Activated CD8-positive, alpha-beta T cell treated with anti-CD3 and anti-CD28 coated beads for 36 hours (primary cell): Measurements from ENCODE around the gene PTGR2. TPM values are rescaled to one million over a fixed set of nuclear protein-coding genes. Genes with fewer than 3 reads are reported as not detected.
"Not testable (repeated sequence)": the region's sequence is repeated elsewhere in the genome, so short reads cannot be mapped to it uniquely, and the experiment has no call there.

ENCODE experiments used
- ATAC-seq: fragments of 200-7000 bp; cut with Tn5 transposase; one replicate; pipeline ENCODE4 v1.10.0; 2021; ENCODE audit warnings: mild to moderate bottlenecking, moderate library complexity
- CTCF ChIA-PET: fragments of 350-600 bp; sonication (Branson Sonifier 250); formaldehyde crosslinking; loops from one replicate; lab custom pipeline; 2021; ENCODE audit warnings: antibody characterized with exemption; lab: Charles Lee
- POLR2A ChIA-PET: fragments of 350-600 bp; sonication (Branson Sonifier 250); formaldehyde crosslinking; loops from one replicate; lab custom pipeline; 2021; ENCODE audit warnings: antibody characterized with exemption; lab: Charles Lee
- DNase-seq: peaks from one replicate; pipeline ENCODE4 v3.0.0-alpha.2; 2020
- H3K27ac Mint-ChIP-seq: one replicate; pipeline ENCODE4 v1.8.0; 2021; ENCODE audit warnings: mild to moderate bottlenecking, mixed read lengths
- H3K27me3 Mint-ChIP-seq: one replicate; pipeline ENCODE4 v1.8.0; 2021; ENCODE audit warnings: mixed read lengths
- H3K36me3 Mint-ChIP-seq: one replicate; pipeline ENCODE4 v1.8.0; 2021; ENCODE audit warnings: low read depth, mixed read lengths
- H3K4me1 Mint-ChIP-seq: one replicate; pipeline ENCODE4 v1.8.0; 2021; ENCODE audit warnings: low read depth, mixed read lengths
- H3K4me3 Mint-ChIP-seq: one replicate; pipeline ENCODE4 v1.8.0; 2021; ENCODE audit warnings: mild to moderate bottlenecking, moderate library complexity, mixed read lengths
- H3K9me3 Mint-ChIP-seq: one replicate; pipeline ENCODE4 v1.8.0; 2021; ENCODE audit warnings: mixed read lengths
- intact Hi-C: fragments of 100-400 bp; cut with micrococcal nuclease; formaldehyde crosslinking; loops from one replicate; pipeline ENCODE4 v1.10.0; 2022
- total RNA-seq, 2 experiments: library from RNA; stranded (reverse); gene quantifications; one replicate each; pipeline ENCODE4 v1.2.3, GENCODE V29; 2021
- TF ChIP-seq, protein P1 (sequence below): fragments of 200-600 bp; IDR thresholded peaks from one replicate; pipeline ENCODE4 v1.8.0; 2022; ENCODE audit warnings: antibody characterized with exemption, mild to moderate bottlenecking

The PTGR2 gene
- total RNA-seq, 2 experiments from 2014 or later, result 10.6 to 11.0 TPM

- H3K27me3 Mint-ChIP-seq, result no peaks in the 10 kb centered on the region
- peak overlapping the region; percentile 89 for H3K27ac Mint-ChIP-seq
- TF ChIP-seq, protein P1, sequence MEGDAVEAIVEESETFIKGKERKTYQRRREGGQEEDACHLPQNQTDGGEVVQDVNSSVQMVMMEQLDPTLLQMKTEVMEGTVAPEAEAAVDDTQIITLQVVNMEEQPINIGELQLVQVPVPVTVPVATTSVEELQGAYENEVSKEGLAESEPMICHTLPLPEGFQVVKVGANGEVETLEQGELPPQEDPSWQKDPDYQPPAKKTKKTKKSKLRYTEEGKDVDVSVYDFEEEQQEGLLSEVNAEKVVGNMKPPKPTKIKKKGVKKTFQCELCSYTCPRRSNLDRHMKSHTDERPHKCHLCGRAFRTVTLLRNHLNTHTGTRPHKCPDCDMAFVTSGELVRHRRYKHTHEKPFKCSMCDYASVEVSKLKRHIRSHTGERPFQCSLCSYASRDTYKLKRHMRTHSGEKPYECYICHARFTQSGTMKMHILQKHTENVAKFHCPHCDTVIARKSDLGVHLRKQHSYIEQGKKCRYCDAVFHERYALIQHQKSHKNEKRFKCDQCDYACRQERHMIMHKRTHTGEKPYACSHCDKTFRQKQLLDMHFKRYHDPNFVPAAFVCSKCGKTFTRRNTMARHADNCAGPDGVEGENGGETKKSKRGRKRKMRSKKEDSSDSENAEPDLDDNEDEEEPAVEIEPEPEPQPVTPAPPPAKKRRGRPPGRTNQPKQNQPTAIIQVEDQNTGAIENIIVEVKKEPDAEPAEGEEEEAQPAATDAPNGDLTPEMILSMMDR, result no peak
- peak overlapping the region; percentile 34 for H3K4me3 Mint-ChIP-seq
- no peaks in the 10 kb centered on the region for H3K9me3 Mint-ChIP-seq
- H3K4me1 Mint-ChIP-seq, result peaks cover 17% of the 10 kb centered on the region
- ChIA-PET POLR2A (interaction anchor here (0.9 to 1.3 kb wide), 5 partner anchors 42 to 99 kb away, joined by 3 to 4 read pairs (median 3); no protein-coding TSS in a partner anchor), CTCF (interaction anchor here (0.8 to 11.3 kb wide), 5 partner anchors 54 to 102 kb away, joined by 3 to 140 read pairs (median 3); no protein-coding TSS in a partner anchor)
- peak; percentile 82 for DNase-seq
- intact Hi-C loops, result loop anchor here (5.0 kb wide), 1 partner anchor 87 kb away; no protein-coding TSS in a partner anchor
- no peaks in the 10 kb centered on the region for H3K36me3 Mint-ChIP-seq
- peak; percentile 78 for ATAC-seq
Observed at GRCh38 chr14:73829526-73830431, 21.9 kb upstream of the PTGR2 start.

GRCh38 chr14:73833034-73833433 is 18.6 kb upstream of the PTGR2 start:
- TF ChIP-seq, protein P1, result no peak
- peaks cover 14% of the 10 kb centered on the region for H3K4me1 Mint-ChIP-seq
- H3K36me3 Mint-ChIP-seq, result no peaks in the 10 kb centered on the region
- ATAC-seq (no peak), DNase-seq (no peak)
- ChIA-PET CTCF (interaction anchor here (1.3 kb wide), 1 partner anchor 19 kb away, joined by 3 read pairs; the partner anchor contains the start of gene PTGR2), POLR2A (no interaction called here)
- H3K27me3 Mint-ChIP-seq, result no peaks in the 10 kb centered on the region
- intact Hi-C loops, result no loop called here
- H3K27ac Mint-ChIP-seq, result no peak overlapping the region
- H3K4me3 Mint-ChIP-seq, result no peak overlapping the region
- no peaks in the 10 kb centered on the region for H3K9me3 Mint-ChIP-seq

GRCh38 chr14:73833530-73834260 is 17.9 kb upstream of the PTGR2 start:
- Mint-ChIP-seq H3K4me1 (peaks cover 14% of the 10 kb centered on the region), H3K4me3 (no peak overlapping the region), H3K9me3 (no peaks in the 10 kb centered on the region), H3K27me3 (no peaks in the 10 kb centered on the region), H3K27ac (no peak overlapping the region), H3K36me3 (no peaks in the 10 kb centered on the region)
- intact Hi-C loops, result no loop called here
- CTCF ChIA-PET, result interaction anchor here (1.3 to 1.4 kb wide), 2 partner anchors 8 to 104 kb away, joined by 3 to 4 read pairs; no protein-coding TSS in a partner anchor
- POLR2A ChIA-PET, result interaction anchor here (1.2 kb wide), 1 partner anchor 19 kb away, joined by 3 read pairs; no protein-coding TSS in a partner anchor
- TF ChIP-seq, protein P1, result no peak
- DNase-seq, result no peak
- no peak for ATAC-seq

DNA sequence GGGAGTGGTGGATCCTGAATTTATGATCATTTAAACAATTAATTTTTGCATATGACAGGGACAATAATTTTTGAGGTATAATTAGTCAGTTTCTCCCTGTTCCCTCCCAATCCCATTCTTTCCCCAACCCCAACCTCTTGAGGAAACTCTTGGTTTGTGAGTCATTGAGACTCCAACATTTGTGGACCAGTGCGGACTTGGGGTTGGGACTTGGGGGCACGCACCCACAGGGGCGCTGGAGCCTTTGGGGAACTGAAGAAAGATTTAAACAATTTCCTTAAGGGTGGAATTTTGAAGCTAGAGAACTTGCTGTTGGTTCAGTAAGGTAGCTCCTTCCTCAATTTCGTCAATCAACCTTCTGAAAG is 17.4 kb upstream of the PTGR2 start:
- no peak for ATAC-seq
- H3K27ac Mint-ChIP-seq, result no peak overlapping the region
- TF ChIP-seq, protein P1, result no peak
- no peaks in the 10 kb centered on the region for H3K9me3 Mint-ChIP-seq
- no peak for DNase-seq
- intact Hi-C loops, result no loop called here
- H3K4me1 Mint-ChIP-seq, result peaks cover 11% of the 10 kb centered on the region
- CTCF ChIA-PET, result interaction anchor here (1.3 to 1.4 kb wide), 2 partner anchors 8 to 105 kb away, joined by 3 to 4 read pairs; no protein-coding TSS in a partner anchor
- no peaks in the 10 kb centered on the region for H3K27me3 Mint-ChIP-seq
- H3K36me3 Mint-ChIP-seq, result no peaks in the 10 kb centered on the region
- no peak overlapping the region for H3K4me3 Mint-ChIP-seq
- POLR2A ChIA-PET, result interaction anchor here (1.2 kb wide), 1 partner anchor 18 kb away, joined by 3 read pairs; no protein-coding TSS in a partner anchor

DNA sequence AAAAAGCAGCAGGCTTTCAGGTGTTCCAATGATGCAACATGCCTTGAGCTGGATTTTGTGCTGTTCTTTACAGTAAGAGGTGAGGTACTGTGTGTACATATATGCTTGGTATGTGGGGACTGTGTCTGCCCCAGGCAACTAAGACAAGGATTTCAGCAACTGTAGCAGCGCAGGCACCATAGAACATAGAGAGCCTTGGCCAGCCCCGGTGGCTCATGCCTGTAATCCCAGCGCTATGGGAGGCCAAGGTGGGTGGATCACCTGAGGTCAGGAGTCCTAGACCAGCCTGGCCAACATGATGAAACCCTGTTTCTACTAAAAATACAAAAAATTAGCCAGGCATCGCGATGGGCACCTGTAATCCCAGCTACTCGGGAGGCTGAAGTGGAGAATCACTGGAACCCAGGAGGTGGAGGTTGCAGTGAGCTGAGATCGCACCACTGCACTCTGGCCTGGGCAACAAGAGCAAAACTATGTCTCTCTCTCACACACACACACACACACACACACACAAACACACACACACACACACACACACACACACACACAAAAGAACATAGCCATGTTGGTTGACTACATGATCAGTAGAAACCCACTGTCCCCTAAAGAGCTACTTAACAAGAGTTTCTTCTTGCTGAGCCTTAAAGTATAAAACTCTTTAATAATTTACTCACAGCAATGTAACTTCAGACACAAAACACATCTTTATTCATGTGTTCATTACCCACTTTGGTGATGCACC is 13.2 kb upstream of the PTGR2 start:
- ChIA-PET POLR2A (interaction anchor here (0.6 kb wide), 1 partner anchor 97 kb away, joined by 3 read pairs; no protein-coding TSS in a partner anchor), CTCF (interaction anchor here (0.9 to 1.6 kb wide), 4 partner anchors 9 to 111 kb away, joined by 3 read pairs; no protein-coding TSS in a partner anchor)
- H3K4me1 Mint-ChIP-seq, H3K27ac Mint-ChIP-seq, intact Hi-C loops, DNase-seq, ATAC-seq, H3K4me3 Mint-ChIP-seq, H3K9me3 Mint-ChIP-seq, H3K27me3 Mint-ChIP-seq, H3K36me3 Mint-ChIP-seq: not testable (repeated sequence)
